ENCODE data around the gene CNTN2.

GRCh38 chr1:205012391-205013140 lies 30.4 kb upstream of the CNTN2 start:
- no peak for TF ChIP-seq CTCF (IDR thresholded peaks at IDR 0.05)
- TF ChIP-seq POLR2A (IDR thresholded peaks at IDR 0.05): no peak
